Body of pancreas (tissue), 4 donors: Measurements from ENCODE around the gene C2CD4A.

Source experiments
- POLR2A ChIP-seq, 3 donors: fragments of 450-650 bp; IDR thresholded peaks; one replicate each; pipeline ENCODE4 v1.6.1; 2016; ENCODE audit warnings: antibody characterized with exemption in 3 of 3, mild to moderate bottlenecking in 2 of 3
- TF ChIP-seq, protein P1 (sequence below), 7 experiments: fragments of 450-650 bp in 4 of 7; fragments of 200-600 bp in 3 of 7; sonication (generic) in 3 of 7; IDR thresholded peaks; one replicate each; pipeline ENCODE4 v1.5.1; 2016 to 2019; ENCODE audit warnings: antibody characterized with exemption in 7 of 7

DNA sequence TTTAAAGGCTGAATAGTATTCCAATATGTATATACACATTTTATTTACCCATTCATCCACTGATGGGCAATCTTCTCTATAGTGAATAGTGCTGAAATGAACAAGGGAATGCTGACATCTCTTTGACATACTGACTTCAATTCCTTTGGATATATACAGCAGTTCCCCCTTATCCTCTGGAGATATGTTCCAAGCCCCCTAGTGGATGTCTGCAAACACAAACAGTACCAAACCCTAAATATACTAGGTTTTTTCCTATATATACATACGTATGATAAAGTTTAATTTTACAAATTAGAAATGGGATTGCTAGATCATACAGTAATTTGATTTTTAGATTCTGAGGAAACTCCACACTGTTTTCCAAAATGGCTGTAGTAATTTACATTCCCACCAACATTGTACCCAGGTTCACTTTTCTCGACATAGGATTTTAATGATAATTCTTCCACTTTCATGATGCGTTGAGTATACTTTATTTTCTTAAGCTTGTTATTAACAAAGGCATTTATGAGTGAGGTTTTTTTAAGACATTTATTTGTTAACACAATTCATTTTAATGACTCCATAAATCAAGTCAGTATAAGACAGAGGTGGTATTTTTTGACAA, 44.7 kb upstream of the C2CD4A start:
- TF ChIP-seq, protein P1, sequence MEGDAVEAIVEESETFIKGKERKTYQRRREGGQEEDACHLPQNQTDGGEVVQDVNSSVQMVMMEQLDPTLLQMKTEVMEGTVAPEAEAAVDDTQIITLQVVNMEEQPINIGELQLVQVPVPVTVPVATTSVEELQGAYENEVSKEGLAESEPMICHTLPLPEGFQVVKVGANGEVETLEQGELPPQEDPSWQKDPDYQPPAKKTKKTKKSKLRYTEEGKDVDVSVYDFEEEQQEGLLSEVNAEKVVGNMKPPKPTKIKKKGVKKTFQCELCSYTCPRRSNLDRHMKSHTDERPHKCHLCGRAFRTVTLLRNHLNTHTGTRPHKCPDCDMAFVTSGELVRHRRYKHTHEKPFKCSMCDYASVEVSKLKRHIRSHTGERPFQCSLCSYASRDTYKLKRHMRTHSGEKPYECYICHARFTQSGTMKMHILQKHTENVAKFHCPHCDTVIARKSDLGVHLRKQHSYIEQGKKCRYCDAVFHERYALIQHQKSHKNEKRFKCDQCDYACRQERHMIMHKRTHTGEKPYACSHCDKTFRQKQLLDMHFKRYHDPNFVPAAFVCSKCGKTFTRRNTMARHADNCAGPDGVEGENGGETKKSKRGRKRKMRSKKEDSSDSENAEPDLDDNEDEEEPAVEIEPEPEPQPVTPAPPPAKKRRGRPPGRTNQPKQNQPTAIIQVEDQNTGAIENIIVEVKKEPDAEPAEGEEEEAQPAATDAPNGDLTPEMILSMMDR (IDR thresholded peaks at IDR 0.05), result no peak
- TF ChIP-seq POLR2A (IDR thresholded peaks at IDR 0.05), result no peak
